Immature natural killer cell (primary cell): Measurements from ENCODE around the gene SND1. TPM values are rescaled to one million over a fixed set of nuclear protein-coding genes. Genes with fewer than 3 reads are reported as not detected.
"Not testable (repeated sequence)": the region's sequence is repeated elsewhere in the genome, so short reads cannot be mapped to it uniquely, and the experiment has no call there.

Source experiments
- DNase-seq, 3 donors: peaks; one replicate each; pipeline ENCODE4 v3.0.0; 2022; ENCODE audit warnings: mixed read lengths in 1 of 3
- H3K27ac Mint-ChIP-seq, 6 donors: one replicate each; pipeline ENCODE4 v1.8.0; 2020; ENCODE audit warnings: mixed read lengths in 6 of 6, mild to moderate bottlenecking in 5 of 6, inconsistent platforms in 4 of 6, moderate library complexity in 3 of 6
- H3K27me3 Mint-ChIP-seq, 3 donors: one replicate each; pipeline ENCODE4 v1.8.0; 2020 to 2021; ENCODE audit warnings: low read depth in 3 of 3, mild to moderate bottlenecking in 3 of 3, mixed read lengths in 3 of 3, moderate library complexity in 3 of 3, inconsistent platforms in 1 of 3
- H3K36me3 Mint-ChIP-seq, 3 donors: one replicate each; pipeline ENCODE4 v1.8.0; 2020; ENCODE audit warnings: mixed read lengths in 3 of 3, inconsistent platforms in 2 of 3, mild to moderate bottlenecking in 2 of 3
- H3K4me1 Mint-ChIP-seq, 2 donors: one replicate each; pipeline ENCODE4 v1.8.0; 2020; ENCODE audit warnings: inconsistent platforms in 2 of 2, mild to moderate bottlenecking in 2 of 2, mixed read lengths in 2 of 2, moderate library complexity in 1 of 2
- H3K4me3 Mint-ChIP-seq, 5 donors: one replicate each; pipeline ENCODE4 v1.8.0; 2020; ENCODE audit warnings: mild to moderate bottlenecking in 5 of 5, mixed read lengths in 5 of 5, inconsistent platforms in 3 of 5, moderate library complexity in 3 of 5
- H3K9me3 Mint-ChIP-seq, 6 donors: one replicate each; pipeline ENCODE4 v1.8.0; 2020; ENCODE audit warnings: mild to moderate bottlenecking in 6 of 6, mixed read lengths in 6 of 6, inconsistent platforms in 4 of 6, moderate library complexity in 3 of 6
- polyA plus RNA-seq, 3 donors: library from polyadenylated mRNA; unstranded; fragments of 300-500 nt; fragmentation: Illumina TruSeq; gene quantifications; one replicate each; pipeline ENCODE4 v1.2.3, GENCODE V29; 2021

SND1 gene
- polyA plus RNA-seq, 3 donors from 2014 or later, result 87.8 to 130 (median 116) TPM

DNA sequence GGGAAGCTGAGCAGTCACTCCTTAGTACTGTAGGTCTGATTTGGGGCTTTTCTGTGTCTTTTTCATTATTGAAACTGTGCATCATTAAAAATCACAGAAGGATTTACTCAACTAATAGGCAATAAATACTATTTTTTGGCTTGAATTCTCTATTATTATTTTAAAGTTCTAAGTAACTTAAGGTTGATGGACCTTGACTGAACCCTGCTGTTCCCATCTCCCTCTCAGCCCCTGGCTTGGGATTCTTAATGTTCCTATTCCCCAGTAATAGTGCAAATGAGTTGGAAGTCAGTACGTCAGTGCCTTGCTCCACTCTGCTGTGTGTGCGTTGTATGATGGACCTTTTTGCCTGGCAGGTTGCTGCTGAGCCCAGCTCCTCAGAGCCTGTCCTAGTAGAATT lies 166.3 kb downstream of the SND1 start:
- Mint-ChIP-seq H3K36me3 (peaks cover 0 to 17% (median 0%) of the 10 kb centered on the region in 3 donors), H3K4me3 (no peak overlapping the region), H3K4me1 (peaks cover 23 to 67% of the 10 kb centered on the region in 2 donors), H3K9me3 (no peaks in the 10 kb centered on the region), H3K27me3 (peaks cover 0 to 5% (median 3%) of the 10 kb centered on the region in 3 donors), H3K27ac (peak overlapping the region in 1 of 6 donors; percentile 4)
- DNase-seq, result no peak

DNA sequence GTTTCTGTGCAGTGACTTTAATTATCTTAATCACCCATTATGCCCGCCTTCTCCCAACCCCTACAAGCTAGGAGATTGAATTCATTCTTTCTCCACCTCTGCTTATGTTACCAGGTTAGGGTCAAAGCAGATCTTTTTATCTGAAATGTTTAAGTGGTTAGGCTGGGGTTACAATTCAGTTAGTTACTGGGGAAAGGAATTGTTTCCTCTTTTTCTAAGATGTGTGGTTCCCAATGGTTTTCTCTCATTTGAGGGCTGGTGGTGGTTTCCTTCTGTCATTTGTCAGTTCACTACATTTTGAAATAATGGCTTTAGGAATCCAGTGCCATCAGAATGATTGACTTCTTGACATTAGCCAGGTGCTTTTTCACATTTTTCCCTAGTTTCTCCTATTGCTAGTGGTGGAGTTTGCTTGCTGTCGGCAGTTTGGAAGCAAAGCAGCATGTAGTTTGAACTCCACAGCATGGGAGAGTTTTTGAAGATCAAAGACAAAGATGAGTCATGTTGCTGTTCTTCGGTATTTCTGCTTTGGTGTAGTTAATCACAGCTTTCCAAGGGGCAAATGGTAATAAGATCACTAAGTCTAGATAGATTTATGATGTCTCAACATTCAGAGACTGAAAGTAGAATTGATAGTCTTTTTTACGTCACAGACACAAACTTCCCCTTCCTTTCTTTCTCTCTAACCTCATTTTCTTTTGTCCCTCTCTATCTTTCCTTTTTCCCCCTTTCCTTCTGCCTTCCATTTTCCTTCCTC lies 168.2 kb downstream of the SND1 start:
- no peaks in the 10 kb centered on the region for H3K9me3 Mint-ChIP-seq
- DNase-seq, result no peak
- H3K4me1 Mint-ChIP-seq, result peaks cover 21 to 54% of the 10 kb centered on the region in 2 donors
- H3K36me3 Mint-ChIP-seq, result peaks cover 0 to 15% (median 0%) of the 10 kb centered on the region in 3 donors
- peak overlapping the region in 3 of 6 donors; percentile 22 to 71 (median 56) for H3K27ac Mint-ChIP-seq
- H3K27me3 Mint-ChIP-seq, result peaks cover 0 to 5% (median 3%) of the 10 kb centered on the region in 3 donors
- peak overlapping the region in 1 of 5 donors; percentile 56 for H3K4me3 Mint-ChIP-seq

DNA sequence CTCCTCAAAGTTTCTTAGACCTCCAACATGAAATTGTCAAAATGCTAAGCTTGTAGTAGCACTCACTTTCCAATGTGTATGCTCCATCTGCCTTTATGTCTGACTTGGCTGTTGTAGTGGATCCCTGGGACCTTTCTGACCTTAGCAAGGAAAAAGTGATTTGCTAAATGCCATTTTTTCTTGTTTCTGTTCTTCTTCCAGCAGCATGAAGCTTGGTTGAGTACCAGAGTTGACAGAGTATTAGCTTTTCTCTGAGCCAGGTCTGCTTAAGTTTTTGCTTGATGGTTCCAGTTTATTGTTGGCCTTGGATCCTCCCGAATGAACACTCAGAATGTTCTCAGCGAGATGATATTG lies 168.7 kb downstream of the SND1 start:
- Mint-ChIP-seq H3K27me3 (peaks cover 0 to 3% (median 2%) of the 10 kb centered on the region in 3 donors), H3K27ac (peak overlapping the region in 3 of 6 donors; percentile 14 to 71 (median 22)), H3K4me3 (peak overlapping the region in 1 of 5 donors; percentile 56), H3K36me3 (peaks cover 0 to 13% (median 0%) of the 10 kb centered on the region in 3 donors), H3K9me3 (no peaks in the 10 kb centered on the region), H3K4me1 (peaks cover 21 to 54% of the 10 kb centered on the region in 2 donors)
- no peak for DNase-seq

DNA sequence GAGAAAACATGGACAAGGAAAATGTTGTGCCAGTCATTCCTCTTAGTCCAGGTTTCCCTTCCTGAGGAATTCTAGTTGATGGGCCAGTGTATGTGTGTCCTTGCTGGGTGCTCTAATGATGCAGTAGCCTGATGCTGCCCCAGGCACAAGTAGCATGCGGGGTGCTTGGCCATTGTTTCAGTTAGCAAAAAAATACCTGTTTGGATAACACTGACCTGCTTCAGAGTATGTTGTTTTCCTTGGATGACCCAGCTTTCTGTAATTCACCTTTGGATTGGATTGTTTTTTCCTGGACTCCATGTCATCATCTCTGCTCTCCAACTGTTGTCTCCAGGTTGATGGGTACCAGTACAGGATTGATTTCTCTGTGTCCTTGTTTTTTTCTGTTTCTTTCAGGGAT lies 169.2 kb downstream of the SND1 start:
- H3K9me3 Mint-ChIP-seq, result no peaks in the 10 kb centered on the region
- DNase-seq, result no peak
- peaks cover 0 to 2% (median 2%) of the 10 kb centered on the region in 3 donors for H3K27me3 Mint-ChIP-seq
- peaks cover 21 to 54% of the 10 kb centered on the region in 2 donors for H3K4me1 Mint-ChIP-seq
- no peak overlapping the region for H3K4me3 Mint-ChIP-seq
- H3K36me3 Mint-ChIP-seq, result peaks cover 0 to 13% (median 0%) of the 10 kb centered on the region in 3 donors
- peak overlapping the region in 1 of 6 donors; percentile 36 for H3K27ac Mint-ChIP-seq

DNA sequence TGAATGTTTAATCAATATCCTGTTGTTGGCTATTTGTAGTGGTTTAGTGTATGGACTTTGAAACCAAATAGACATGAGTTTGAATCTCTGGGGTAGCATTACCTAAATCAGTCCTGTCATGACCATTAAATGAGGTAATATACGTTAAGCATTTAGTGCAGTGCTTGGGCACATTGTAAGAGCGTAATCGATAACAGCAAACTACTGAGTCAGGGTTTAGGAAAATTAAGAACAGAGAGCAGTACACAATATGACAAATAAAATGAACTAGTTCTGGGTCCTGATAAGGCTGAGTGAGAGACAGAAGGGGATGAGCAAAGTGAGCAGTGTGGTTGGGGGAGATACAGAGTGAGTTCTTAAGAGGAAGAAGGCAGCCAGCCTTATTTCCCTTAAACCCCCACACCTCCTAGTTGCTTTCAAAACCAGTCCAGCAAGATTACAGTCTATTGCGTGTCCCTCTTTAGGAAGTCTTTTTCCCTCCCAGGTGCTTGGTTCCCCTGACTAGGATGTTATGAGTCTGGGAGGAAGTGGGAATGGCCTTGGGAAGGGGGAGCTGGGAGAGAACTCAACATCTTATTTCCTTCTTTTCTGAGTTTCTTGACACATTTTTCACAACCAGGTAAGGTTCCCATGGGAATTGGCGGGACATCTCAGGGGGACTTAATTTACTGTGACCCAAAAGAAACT lies 171.0 kb downstream of the SND1 start:
- no peak overlapping the region for H3K4me3 Mint-ChIP-seq
- H3K4me1 Mint-ChIP-seq, result peaks cover 19 to 42% of the 10 kb centered on the region in 2 donors
- no peaks in the 10 kb centered on the region for H3K9me3 Mint-ChIP-seq
- H3K27me3 Mint-ChIP-seq, result peaks cover 0 to 2% (median 0%) of the 10 kb centered on the region in 3 donors
- peak overlapping the region in 1 of 6 donors; percentile 19 for H3K27ac Mint-ChIP-seq
- peaks cover 0 to 10% (median 0%) of the 10 kb centered on the region in 3 donors for H3K36me3 Mint-ChIP-seq
- no peak for DNase-seq

DNA sequence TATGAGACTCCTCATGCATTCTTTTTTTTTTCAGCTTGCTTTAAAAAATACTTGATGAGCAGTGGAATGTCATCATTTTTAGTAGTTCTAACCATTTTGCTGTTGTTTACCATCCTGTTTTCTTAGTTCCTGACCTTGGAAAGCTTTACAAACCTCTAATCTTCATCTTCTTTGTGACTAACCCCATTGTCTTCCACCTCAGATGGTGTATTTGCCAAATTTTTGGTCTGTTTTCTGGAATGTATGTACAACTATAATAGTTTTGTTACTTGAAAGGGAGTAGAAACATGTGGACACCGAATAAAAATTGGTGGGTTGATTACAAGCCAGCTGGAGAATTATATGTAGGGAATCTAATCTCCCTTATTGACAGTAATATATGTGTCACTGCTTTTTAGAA lies 172.7 kb downstream of the SND1 start:
- H3K36me3 Mint-ChIP-seq, result peaks cover 0 to 10% (median 0%) of the 10 kb centered on the region in 3 donors
- no peaks in the 10 kb centered on the region for H3K9me3 Mint-ChIP-seq
- peaks cover 18 to 32% of the 10 kb centered on the region in 2 donors for H3K4me1 Mint-ChIP-seq
- H3K27ac Mint-ChIP-seq, result no peak overlapping the region
- no peak overlapping the region for H3K4me3 Mint-ChIP-seq
- peaks cover 0 to 2% (median 0%) of the 10 kb centered on the region in 3 donors for H3K27me3 Mint-ChIP-seq
- no peak for DNase-seq

DNA sequence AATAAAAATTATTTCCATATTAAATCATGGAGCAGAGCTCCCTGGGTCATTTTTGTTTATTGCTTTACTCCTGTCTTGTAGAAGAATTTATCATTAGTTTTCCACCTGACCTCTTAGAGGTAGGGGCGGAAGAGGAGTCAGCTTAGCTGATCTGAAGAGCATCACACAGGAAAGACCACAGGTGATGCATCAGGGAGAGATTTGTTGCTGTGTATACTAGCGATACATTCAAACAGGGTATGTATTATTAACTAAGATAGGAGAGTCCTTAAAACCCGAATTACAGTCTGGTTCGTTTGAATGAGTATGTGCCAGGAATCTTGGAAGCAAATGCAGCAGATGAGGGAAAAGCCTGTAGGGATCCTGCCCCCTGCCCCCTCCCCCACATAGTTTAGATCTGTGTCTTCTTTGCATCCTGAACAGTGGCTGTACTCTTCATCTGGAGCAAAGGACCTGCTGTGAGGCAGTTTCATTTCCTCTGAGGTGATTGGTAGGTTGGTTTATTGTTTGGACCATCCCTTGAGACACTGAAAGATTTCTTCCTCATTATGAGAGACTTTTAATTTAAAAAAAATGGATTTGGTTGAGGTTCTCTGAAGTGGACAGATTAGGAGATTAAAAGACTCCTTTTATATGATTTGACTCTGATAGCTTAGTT lies 177.0 kb downstream of the SND1 start:
- Mint-ChIP-seq H3K27ac (no peak overlapping the region), H3K9me3 (no peaks in the 10 kb centered on the region), H3K36me3 (no peaks in the 10 kb centered on the region), H3K27me3 (no peaks in the 10 kb centered on the region), H3K4me3 (no peak overlapping the region), H3K4me1 (peaks cover 3 to 15% of the 10 kb centered on the region in 2 donors)
- no peak for DNase-seq

DNA sequence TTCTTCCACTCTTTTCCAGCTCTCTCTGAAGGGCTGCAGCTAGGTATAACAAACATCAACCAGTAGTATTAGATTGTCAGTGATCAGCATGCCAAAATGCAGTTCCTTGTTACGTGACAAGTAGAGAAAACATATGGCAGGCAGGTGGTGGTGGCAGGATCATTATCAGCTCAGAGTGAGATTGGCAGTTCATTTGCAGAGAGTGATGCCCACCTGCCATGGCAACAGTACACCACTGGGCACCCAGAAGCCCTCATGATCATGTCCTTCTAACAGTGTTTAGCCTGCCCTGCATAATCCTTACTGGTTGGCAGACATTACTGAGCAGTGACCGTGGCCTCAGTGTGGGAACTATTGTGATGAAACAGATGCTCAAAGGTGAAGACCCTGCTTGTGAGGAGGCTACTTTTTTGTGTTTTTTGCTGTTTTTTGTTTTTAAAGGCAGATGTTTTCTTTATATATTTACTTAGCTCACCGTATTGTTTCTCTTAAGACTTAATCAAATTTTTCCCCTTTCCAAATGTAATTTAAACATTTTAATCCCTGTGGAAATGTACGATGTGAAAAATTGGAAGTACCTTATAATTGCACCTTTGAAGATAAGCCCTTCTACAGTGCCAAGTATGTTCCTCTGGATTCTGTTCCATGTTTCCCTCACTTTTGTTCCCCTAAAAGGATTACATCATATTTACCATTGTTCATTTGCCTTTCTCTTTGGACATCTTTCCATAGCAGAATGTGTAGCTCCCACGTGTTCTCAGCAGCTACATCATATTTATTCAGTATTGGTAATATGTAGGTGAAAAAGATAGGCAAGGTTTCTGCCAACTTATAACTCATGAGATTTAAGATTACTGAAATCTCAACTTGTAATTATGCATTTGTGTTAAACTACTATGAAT lies 179.6 kb downstream of the SND1 start:
- Mint-ChIP-seq H3K36me3 (peaks cover 4 to 8% (median 7%) of the 10 kb centered on the region in 3 donors), H3K4me3 (no peak overlapping the region), H3K9me3 (peaks cover 0 to 6% (median 0%) of the 10 kb centered on the region in 6 donors), H3K4me1 (peaks cover 2 to 15% of the 10 kb centered on the region in 2 donors), H3K27ac (no peak overlapping the region), H3K27me3 (peaks cover 0 to 2% (median 0%) of the 10 kb centered on the region in 3 donors)
- no peak for DNase-seq

DNA sequence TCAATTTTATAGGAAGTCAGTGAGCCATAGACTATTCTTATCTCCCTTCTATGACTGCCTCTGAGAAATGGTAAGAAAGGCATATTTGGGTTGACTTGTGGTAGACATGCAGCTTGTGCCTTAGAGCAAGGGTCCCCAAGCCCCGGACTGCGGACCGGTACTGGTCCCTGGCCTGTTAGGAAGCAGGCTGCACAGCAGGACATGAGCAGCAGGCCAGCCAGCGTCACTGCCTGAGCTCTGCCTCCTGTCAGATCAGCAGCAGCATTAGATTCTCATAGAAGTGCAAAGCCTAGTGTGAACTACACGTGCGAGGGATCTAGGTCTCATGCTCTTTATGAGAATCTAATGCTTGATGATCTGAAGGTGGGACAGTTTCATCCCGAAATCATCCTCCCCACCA lies 180.6 kb downstream of the SND1 start:
- Mint-ChIP-seq H3K4me3 (no peak overlapping the region), H3K36me3 (peaks cover 4 to 12% (median 7%) of the 10 kb centered on the region in 3 donors), H3K4me1 (peaks cover 2 to 15% of the 10 kb centered on the region in 2 donors), H3K27ac (no peak overlapping the region), H3K9me3 (peaks cover 0 to 10% (median 2%) of the 10 kb centered on the region in 6 donors), H3K27me3 (peaks cover 0 to 2% (median 0%) of the 10 kb centered on the region in 3 donors)
- no peak for DNase-seq

DNA sequence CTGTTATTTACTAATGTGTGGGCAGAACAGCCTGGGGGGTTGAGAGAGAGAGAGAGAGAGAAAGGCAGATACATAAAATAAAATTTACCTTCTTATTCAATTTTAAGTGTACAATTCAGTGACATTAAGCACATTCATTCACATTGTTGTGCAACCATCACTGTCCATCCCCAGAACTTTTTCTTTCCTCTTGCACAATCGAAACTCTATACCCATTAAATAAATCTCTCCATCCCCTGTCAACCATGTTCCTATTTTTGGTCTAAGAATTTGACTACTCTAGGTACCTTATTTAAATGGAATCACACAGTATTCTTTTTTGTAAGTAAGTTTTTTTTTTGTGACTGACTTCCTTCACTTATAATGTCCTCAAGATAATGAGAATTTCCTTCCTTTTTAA lies 181.6 kb downstream of the SND1 start:
- peaks cover 5 to 12% (median 8%) of the 10 kb centered on the region in 6 donors for H3K9me3 Mint-ChIP-seq
- H3K4me1 Mint-ChIP-seq, result peaks cover 2 to 13% of the 10 kb centered on the region in 2 donors
- H3K36me3 Mint-ChIP-seq, result peaks cover 12 to 17% (median 13%) of the 10 kb centered on the region in 3 donors
- H3K4me3 Mint-ChIP-seq, result no peak overlapping the region
- H3K27me3 Mint-ChIP-seq, result peaks cover 0 to 2% (median 0%) of the 10 kb centered on the region in 3 donors
- DNase-seq, result no peak
- H3K27ac Mint-ChIP-seq, result peak overlapping the region in 1 of 6 donors; percentile 52

DNA sequence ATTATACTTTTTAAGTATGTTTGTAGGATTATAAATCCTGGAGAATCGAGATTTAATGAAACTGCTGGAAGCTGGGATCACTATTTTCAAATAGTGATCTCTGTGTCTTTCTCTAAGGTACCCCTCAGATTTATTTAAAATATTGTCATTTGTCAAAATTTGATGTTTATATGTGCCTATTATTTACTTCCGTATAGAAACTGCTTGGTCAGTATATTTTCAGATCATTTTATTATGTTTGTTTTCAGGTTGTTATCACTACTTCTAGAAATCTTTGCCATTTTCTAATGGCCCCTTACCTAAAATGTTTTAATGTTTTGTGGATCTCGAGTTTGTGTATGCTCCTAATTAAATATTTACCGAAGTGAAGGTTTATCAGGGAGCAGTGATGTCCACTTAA lies 183.7 kb downstream of the SND1 start:
- Mint-ChIP-seq H3K27me3 (peaks cover 0 to 2% (median 0%) of the 10 kb centered on the region in 3 donors), H3K9me3 (peaks cover 5 to 12% (median 8%) of the 10 kb centered on the region in 6 donors), H3K4me3 (no peak overlapping the region), H3K4me1 (peaks cover 2 to 8% of the 10 kb centered on the region in 2 donors), H3K36me3 (peaks cover 12 to 22% (median 14%) of the 10 kb centered on the region in 3 donors), H3K27ac (no peak overlapping the region)
- DNase-seq, result no peak

DNA sequence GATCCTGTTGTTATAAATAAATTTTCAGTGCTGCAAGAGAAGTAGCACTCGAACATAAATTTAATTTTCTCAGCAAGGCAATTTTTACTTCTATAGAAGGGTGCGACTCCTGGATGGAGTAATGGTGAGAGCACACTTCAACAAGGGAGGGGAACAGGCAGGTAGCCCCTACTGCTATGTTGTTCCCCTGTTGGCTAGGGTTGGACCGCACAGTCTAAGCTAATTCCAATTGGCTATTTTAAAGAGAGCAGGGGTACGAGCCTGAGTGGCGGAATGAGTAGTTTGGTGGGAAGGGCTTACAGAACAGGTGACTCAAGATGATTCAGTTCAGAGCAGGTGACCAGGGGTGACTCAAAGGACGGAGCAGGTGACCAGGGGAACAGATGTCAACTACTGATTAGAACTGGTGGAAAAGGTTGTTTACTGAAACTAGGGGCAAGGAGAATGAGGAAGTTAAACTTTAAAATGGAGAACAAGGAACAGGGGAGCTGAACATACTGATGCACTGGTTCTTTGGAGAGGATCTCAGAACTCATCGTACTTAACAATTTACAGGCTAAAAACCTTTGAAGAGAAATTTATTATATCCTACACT lies 185.9 kb downstream of the SND1 start:
- Mint-ChIP-seq H3K27ac (peak overlapping the region in 1 of 6 donors; percentile 32), H3K4me1 (peaks cover 14 to 20% of the 10 kb centered on the region in 2 donors), H3K9me3 (peaks cover 5 to 12% (median 8%) of the 10 kb centered on the region in 6 donors), H3K36me3 (peaks cover 12 to 24% (median 14%) of the 10 kb centered on the region in 3 donors)
- H3K4me3 Mint-ChIP-seq, H3K27me3 Mint-ChIP-seq, DNase-seq: not testable (repeated sequence)
